Measurements from ENCODE around the gene POU2AF2. TPM values are rescaled to one million over a fixed set of nuclear protein-coding genes. Genes with fewer than 3 reads are reported as not detected.

The POU2AF2 gene
- total and polyA plus RNA-seq, 3 donors from 2014 or later: 2.5 to 7.9 (median 5.2) TPM

DNA sequence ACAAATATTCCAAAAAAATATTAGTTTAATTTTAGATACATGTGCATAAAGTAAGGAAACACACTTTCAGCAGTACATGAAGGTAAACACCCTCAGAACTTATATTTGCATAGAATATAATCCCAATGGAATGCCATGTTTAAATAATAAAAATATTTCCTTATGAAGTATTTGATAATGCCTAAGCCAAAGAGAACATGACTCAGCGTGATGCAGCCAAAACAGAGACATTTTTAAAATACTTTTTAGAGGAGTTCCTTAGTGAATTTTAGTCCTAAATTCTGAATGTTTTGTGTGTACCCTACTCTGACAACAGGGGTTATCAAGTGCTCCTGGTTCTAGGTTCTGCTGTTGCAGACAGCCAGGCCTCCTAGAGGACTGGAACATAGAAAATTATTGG, 39.1 kb upstream of the POU2AF2 start:
- Histone ChIP-seq H3K4me3 (no peak overlapping the region), H3K4me1 (no peaks in the 10 kb centered on the region), H3K9me3 (no peaks in the 10 kb centered on the region), H3K27me3 (no peaks in the 10 kb centered on the region), H3K36me3 (ENCODE audit: low read depth, missing control alignments) (no peaks in the 10 kb centered on the region), H3K27ac (no peak overlapping the region)
- WGBS, 2 donors: 38 to 60% methylated on average over 1 of the region's 1 CpG
- no peak for DNase-seq
- intact Hi-C loops (cut with DNase I; ENCODE audit: low total_unique reads): no loop called here
- no peak for TF ChIP-seq POLR2A (IDR thresholded peaks at IDR 0.05)
- TF ChIP-seq, protein P1, sequence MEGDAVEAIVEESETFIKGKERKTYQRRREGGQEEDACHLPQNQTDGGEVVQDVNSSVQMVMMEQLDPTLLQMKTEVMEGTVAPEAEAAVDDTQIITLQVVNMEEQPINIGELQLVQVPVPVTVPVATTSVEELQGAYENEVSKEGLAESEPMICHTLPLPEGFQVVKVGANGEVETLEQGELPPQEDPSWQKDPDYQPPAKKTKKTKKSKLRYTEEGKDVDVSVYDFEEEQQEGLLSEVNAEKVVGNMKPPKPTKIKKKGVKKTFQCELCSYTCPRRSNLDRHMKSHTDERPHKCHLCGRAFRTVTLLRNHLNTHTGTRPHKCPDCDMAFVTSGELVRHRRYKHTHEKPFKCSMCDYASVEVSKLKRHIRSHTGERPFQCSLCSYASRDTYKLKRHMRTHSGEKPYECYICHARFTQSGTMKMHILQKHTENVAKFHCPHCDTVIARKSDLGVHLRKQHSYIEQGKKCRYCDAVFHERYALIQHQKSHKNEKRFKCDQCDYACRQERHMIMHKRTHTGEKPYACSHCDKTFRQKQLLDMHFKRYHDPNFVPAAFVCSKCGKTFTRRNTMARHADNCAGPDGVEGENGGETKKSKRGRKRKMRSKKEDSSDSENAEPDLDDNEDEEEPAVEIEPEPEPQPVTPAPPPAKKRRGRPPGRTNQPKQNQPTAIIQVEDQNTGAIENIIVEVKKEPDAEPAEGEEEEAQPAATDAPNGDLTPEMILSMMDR (IDR thresholded peaks at IDR 0.05): no peak

DNA sequence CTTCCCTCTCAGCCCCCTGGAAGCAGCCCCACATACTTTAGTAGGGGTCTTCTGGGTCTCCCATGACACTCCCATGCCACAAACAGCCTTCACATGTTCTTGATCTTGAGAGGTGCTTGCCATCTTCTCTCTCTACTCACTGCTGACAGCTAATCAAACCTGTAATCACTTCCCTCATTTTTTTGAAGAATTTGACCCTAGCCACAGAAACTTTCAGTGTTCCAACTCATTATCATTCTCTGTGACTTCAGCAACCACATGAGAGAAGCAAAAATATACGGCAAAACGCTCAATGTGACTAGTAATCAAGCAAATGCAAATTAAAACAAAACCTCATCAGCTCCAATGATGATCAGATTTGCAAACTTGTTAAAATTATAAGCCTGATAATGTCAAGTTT, 38.3 kb upstream of the POU2AF2 start:
- no peak overlapping the region for H3K27ac ChIP-seq
- intact Hi-C loops (cut with DNase I; ENCODE audit: low total_unique reads): no loop called here
- TF ChIP-seq, protein P1 (IDR thresholded peaks at IDR 0.05): no peak
- TF ChIP-seq POLR2A (IDR thresholded peaks at IDR 0.05): no peak
- no peaks in the 10 kb centered on the region for H3K9me3 ChIP-seq
- H3K4me3 ChIP-seq: no peak overlapping the region
- DNase-seq: no peak
- 91 to 96% methylated on average over 2 of the region's 2 CpGs for WGBS, 2 donors
- H3K27me3 ChIP-seq: no peaks in the 10 kb centered on the region
- H3K4me1 ChIP-seq: no peaks in the 10 kb centered on the region
- no peaks in the 10 kb centered on the region for H3K36me3 ChIP-seq (ENCODE audit: low read depth, missing control alignments)

DNA sequence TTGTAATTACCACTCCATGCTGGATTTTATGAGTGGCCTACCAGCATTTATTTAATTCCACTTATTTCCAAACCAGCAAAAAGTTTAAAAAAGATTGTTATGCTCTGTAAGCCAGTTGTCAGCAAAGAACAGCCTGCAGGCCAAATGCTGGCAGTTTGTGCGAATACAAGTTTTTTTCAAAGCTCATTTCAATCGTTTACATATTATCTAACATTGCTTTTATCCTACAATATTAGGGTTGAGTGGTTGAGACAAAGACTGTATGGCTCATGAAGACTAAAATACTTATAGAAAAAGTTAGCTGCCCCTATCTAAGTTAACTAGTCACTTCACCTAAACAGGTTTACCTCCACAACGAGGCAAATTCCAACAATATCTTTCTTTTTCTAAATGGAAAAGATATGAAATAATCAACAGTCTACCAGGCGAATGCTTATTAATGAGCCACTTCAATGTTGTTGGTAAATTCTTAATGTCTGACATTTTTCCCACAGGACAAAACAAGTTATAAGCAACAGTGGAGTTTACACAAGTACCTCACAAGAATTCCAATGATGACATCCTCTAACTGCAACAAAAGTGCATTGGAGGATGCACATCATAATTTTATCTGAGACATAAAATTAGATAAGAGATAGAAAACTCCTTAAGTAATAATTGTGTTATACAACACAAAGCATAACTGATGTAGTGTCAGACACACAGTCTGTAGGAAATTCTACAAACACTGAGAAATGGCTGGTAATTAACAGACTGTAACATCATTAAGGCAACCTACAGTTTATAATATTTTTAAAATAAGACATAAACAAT, 35.8 kb upstream of the POU2AF2 start:
- Histone ChIP-seq H3K9me3 (no peaks in the 10 kb centered on the region), H3K27ac (no peak overlapping the region), H3K4me3 (no peak overlapping the region), H3K27me3 (no peaks in the 10 kb centered on the region), H3K4me1 (no peaks in the 10 kb centered on the region), H3K36me3 (ENCODE audit: low read depth, missing control alignments) (no peaks in the 10 kb centered on the region)
- DNase-seq: no peak
- TF ChIP-seq, protein P1 (IDR thresholded peaks at IDR 0.05): no peak
- TF ChIP-seq POLR2A (IDR thresholded peaks at IDR 0.05): no peak
- intact Hi-C loops (cut with DNase I; ENCODE audit: low total_unique reads): no loop called here
- 70 to 80% methylated on average over 4 of the region's 4 CpGs for WGBS, 2 donors

GRCh38 chr11:111213256-111213655, 32.3 kb upstream of the POU2AF2 start:
- no peaks in the 10 kb centered on the region for H3K9me3 ChIP-seq
- WGBS, 2 donors: 94 to 100% methylated on average over 3 of the region's 3 CpGs
- no peak for DNase-seq
- no peak overlapping the region for H3K4me3 ChIP-seq
- H3K27ac ChIP-seq: no peak overlapping the region
- no peak for TF ChIP-seq POLR2A (IDR thresholded peaks at IDR 0.05)
- TF ChIP-seq, protein P1 (IDR thresholded peaks at IDR 0.05): no peak
- no peaks in the 10 kb centered on the region for H3K36me3 ChIP-seq (ENCODE audit: low read depth, missing control alignments)
- H3K4me1 ChIP-seq: no peaks in the 10 kb centered on the region
- intact Hi-C loops (cut with DNase I; ENCODE audit: low total_unique reads): no loop called here
- no peaks in the 10 kb centered on the region for H3K27me3 ChIP-seq

DNA sequence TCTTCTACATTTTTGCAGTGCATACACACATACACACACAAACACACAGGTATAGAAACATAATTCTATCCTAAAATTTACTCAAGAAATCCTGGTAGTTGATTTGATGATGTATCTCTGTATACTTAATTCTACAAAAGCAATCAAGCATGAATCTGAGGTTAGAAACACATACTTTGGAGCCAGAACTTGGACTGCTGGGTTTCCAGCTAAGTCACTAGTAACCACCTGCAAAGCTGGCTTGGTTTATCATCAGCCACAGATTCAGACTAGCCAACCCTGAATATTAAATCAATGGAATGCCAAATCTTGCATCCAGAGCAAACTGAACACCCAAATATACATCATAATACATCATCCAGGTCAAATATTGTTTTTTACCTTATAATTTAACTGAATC, 24.8 kb upstream of the POU2AF2 start:
- DNase-seq: no peak
- intact Hi-C loops (cut with DNase I; ENCODE audit: low total_unique reads): no loop called here
- no peaks in the 10 kb centered on the region for H3K4me1 ChIP-seq
- no peaks in the 10 kb centered on the region for H3K27me3 ChIP-seq
- no peak for TF ChIP-seq POLR2A (IDR thresholded peaks at IDR 0.05)
- TF ChIP-seq, protein P1 (IDR thresholded peaks at IDR 0.05): no peak
- H3K4me3 ChIP-seq: no peak overlapping the region
- H3K36me3 ChIP-seq (ENCODE audit: low read depth, missing control alignments): no peaks in the 10 kb centered on the region
- no peaks in the 10 kb centered on the region for H3K9me3 ChIP-seq
- H3K27ac ChIP-seq: no peak overlapping the region

All from testis (tissue), 3 donors.